SK-N-SH treated with all-trans-retinoic acid at 6 μM for 48 hours (cell line): ENCODE data around the gene MRPS23.
"Not testable (repeated sequence)": the region's sequence is repeated elsewhere in the genome, so short reads cannot be mapped to it uniquely, and the experiment has no call there.

Experiments used
- ATAC-seq: fragments of 200-7000 bp; cut with Tn5 transposase; 3 replicates; pipeline ENCODE4 v1.9.1; 2020; ENCODE audit warnings: mild to moderate bottlenecking, moderate library complexity
- ARNTL ChIP-seq: fragments of 450-650 bp; formaldehyde crosslinking; IDR thresholded peaks from 2 replicates; pipeline ENCODE4 v1.5.0; 2020; ENCODE audit warnings: low read depth, mild to moderate bottlenecking, moderate library complexity, borderline replicate concordance
- CREB5 ChIP-seq: fragments of 250-450 bp; sonication (Bioruptor Pico); IDR thresholded peaks from 2 replicates; pipeline ENCODE4 v1.5.1; 2020; ENCODE audit warnings: low read depth, mild to moderate bottlenecking, moderate library complexity
- CSDC2 ChIP-seq: fragments of 250-450 bp; sonication (Bioruptor Pico); IDR thresholded peaks from 2 replicates; pipeline ENCODE4 v1.5.0; 2020; ENCODE audit warnings: mild to moderate bottlenecking, moderate library complexity
- ESRRG ChIP-seq: fragments of 250-450 bp; sonication (Bioruptor Pico); IDR thresholded peaks from 2 replicates; pipeline ENCODE4 v1.6.1; 2021; ENCODE audit warnings: mild to moderate bottlenecking
- ISL1 ChIP-seq: fragments of 250-450 bp; sonication (Bioruptor Pico); IDR thresholded peaks from 2 replicates; pipeline ENCODE4 v2.1.2; 2022; ENCODE audit warnings: mild to moderate bottlenecking, moderate library complexity
- PATZ1 ChIP-seq: fragments of 250-450 bp; sonication (Bioruptor Pico); IDR thresholded peaks from 2 replicates; pipeline ENCODE4 v1.8.0; 2020; ENCODE audit warnings: mild to moderate bottlenecking, moderate library complexity, borderline replicate concordance
- PPARA ChIP-seq: fragments of 250-450 bp; sonication (Bioruptor Pico); IDR thresholded peaks from 2 replicates; pipeline ENCODE4 v1.5.0; 2020; ENCODE audit warnings: mild to moderate bottlenecking, borderline replicate concordance
- SNAI2 ChIP-seq: fragments of 250-450 bp; sonication (Bioruptor Pico); IDR thresholded peaks from 2 replicates; pipeline ENCODE4 v1.5.0; 2020; ENCODE audit warnings: mild to moderate bottlenecking, moderate library complexity
- TOX ChIP-seq: fragments of 250-450 bp; sonication (Bioruptor Pico); IDR thresholded peaks from 2 replicates; pipeline ENCODE4 v1.8.0; 2021; ENCODE audit warnings: mild to moderate bottlenecking, moderate library complexity, borderline replicate concordance
- TSHZ2 ChIP-seq: fragments of 250-450 bp; sonication (Bioruptor Pico); IDR thresholded peaks from 2 replicates; pipeline ENCODE4 v1.5.0; 2020; ENCODE audit warnings: mild to moderate bottlenecking, moderate library complexity
- ZFP30 ChIP-seq: fragments of 450-650 bp; formaldehyde crosslinking; IDR thresholded peaks from 2 replicates; pipeline ENCODE4 v1.5.0; 2022; ENCODE audit warnings: mild to moderate bottlenecking, moderate library complexity
- ZNF565 ChIP-seq: fragments of 450-650 bp; formaldehyde crosslinking; conservative IDR thresholded peaks from 2 replicates; pipeline ENCODE4 v1.5.0; 2020; ENCODE audit warnings: low read depth, mild to moderate bottlenecking, moderate library complexity
- ZNF70 ChIP-seq: fragments of 450-650 bp; formaldehyde crosslinking; IDR thresholded peaks from 2 replicates; pipeline ENCODE4 v1.5.0; 2020; ENCODE audit warnings: mild to moderate bottlenecking, moderate library complexity
- ZNF8 ChIP-seq: fragments of 450-650 bp; formaldehyde crosslinking; IDR thresholded peaks from 2 replicates; pipeline ENCODE4 v1.5.0; 2020; ENCODE audit warnings: mild to moderate bottlenecking, moderate library complexity
- TF ChIP-seq, protein P1 (sequence below): fragments of 250-450 bp; sonication (Bioruptor Pico); IDR thresholded peaks from 2 replicates; pipeline ENCODE4 v1.5.1; 2021; ENCODE audit warnings: mild to moderate bottlenecking, moderate library complexity
- TF ChIP-seq, protein P2 (sequence below): fragments of 250-450 bp; sonication (Bioruptor Pico); IDR thresholded peaks from 2 replicates; pipeline ENCODE4 v1.8.0; 2021; ENCODE audit warnings: low read depth, mild to moderate bottlenecking, moderate library complexity, borderline replicate concordance

The MRPS23 gene

GRCh38 chr17:57846056-57846945 is 3.5 kb downstream of the MRPS23 start:
- not testable (repeated sequence) for ATAC-seq

DNA sequence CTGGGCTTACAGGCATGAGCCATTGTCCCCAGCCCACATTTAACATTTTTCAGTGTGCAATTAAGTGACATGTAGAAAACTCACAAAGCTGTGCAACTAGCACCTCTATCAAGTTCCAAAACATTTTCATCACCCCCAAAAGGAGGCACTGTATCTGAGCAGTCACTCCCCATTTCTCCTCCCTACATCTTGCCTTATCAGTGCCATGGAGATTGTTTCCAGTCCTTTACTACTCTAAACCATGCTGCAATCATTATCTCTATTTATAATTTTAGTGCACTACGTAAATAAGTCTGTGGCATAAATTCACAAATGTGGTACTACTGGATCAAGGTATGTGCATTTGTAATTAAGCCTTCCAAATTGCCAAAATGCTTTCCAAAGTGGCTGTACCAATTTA is 7.6 kb downstream of the MRPS23 start:
- no peak for ATAC-seq
- TF ChIP-seq PPARA (CRISPR knock-in tag), result no peak
- TF ChIP-seq TSHZ2, result no peak
- TF ChIP-seq, protein P1, sequence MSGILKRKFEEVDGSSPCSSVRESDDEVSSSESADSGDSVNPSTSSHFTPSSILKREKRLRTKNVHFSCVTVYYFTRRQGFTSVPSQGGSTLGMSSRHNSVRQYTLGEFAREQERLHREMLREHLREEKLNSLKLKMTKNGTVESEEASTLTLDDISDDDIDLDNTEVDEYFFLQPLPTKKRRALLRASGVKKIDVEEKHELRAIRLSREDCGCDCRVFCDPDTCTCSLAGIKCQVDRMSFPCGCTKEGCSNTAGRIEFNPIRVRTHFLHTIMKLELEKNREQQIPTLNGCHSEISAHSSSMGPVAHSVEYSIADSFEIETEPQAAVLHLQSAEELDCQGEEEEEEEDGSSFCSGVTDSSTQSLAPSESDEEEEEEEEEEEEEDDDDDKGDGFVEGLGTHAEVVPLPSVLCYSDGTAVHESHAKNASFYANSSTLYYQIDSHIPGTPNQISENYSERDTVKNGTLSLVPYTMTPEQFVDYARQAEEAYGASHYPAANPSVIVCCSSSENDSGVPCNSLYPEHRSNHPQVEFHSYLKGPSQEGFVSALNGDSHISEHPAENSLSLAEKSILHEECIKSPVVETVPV (CRISPR knock-in tag), result no peak
- no peak for TF ChIP-seq ZFP30 (CRISPR knock-in tag)
- no peak for TF ChIP-seq CSDC2
- no peak for TF ChIP-seq SNAI2
- TF ChIP-seq, protein P2, sequence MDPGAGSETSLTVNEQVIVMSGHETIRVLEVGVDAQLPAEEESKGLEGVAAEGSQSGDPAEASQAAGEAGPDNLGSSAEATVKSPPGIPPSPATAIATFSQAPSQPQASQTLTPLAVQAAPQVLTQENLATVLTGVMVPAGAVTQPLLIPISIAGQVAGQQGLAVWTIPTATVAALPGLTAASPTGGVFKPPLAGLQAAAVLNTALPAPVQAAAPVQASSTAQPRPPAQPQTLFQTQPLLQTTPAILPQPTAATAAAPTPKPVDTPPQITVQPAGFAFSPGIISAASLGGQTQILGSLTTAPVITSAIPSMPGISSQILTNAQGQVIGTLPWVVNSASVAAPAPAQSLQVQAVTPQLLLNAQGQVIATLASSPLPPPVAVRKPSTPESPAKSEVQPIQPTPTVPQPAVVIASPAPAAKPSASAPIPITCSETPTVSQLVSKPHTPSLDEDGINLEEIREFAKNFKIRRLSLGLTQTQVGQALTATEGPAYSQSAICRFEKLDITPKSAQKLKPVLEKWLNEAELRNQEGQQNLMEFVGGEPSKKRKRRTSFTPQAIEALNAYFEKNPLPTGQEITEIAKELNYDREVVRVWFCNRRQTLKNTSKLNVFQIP (CRISPR knock-in tag), result no peak
- no peak for TF ChIP-seq PATZ1 (CRISPR knock-in tag)
- no peak for TF ChIP-seq ZNF8 (CRISPR knock-in tag)
- TF ChIP-seq ISL1, result no peak
- TF ChIP-seq ARNTL (CRISPR knock-in tag), result no peak
- TF ChIP-seq ZNF70 (CRISPR knock-in tag), result no peak
- TF ChIP-seq ESRRG (CRISPR knock-in tag), result no peak
- no peak for TF ChIP-seq ZNF565

- no peak for TF ChIP-seq TOX (CRISPR knock-in tag)
- no peak for TF ChIP-seq CREB5 (CRISPR knock-in tag)
- no peak for TF ChIP-seq TSHZ2
- TF ChIP-seq, all 23 proteins: peak for 0
- ATAC-seq, result no peak
Measured at GRCh38 chr17:57839571-57839923, 10.3 kb downstream of the MRPS23 start.
